Suprapubic skin (tissue), 4 donors: Measurements from ENCODE around the gene SLC24A4.

ENCODE experiments used
- CTCF ChIP-seq, 2 donors: fragments of 200-600 bp in 1 of 2; fragments of 450-650 bp in 1 of 2; sonication (generic) in 1 of 2; IDR thresholded peaks; one replicate each; pipeline ENCODE4 v1.5.1; 2016 to 2019; ENCODE audit warnings: antibody characterized with exemption in 2 of 2, mild to moderate bottlenecking in 1 of 2, moderate library complexity in 1 of 2
- EP300 ChIP-seq: sonication (generic); formaldehyde crosslinking; IDR thresholded peaks from one replicate; pipeline ENCODE4 v1.6.1; 2017; ENCODE audit warnings: antibody characterized with exemption
- POLR2A ChIP-seq, 2 donors: fragments of 450-650 bp; IDR thresholded peaks; one replicate each; pipeline ENCODE4 v1.6.1; 2017; ENCODE audit warnings: antibody characterized with exemption in 2 of 2, mild to moderate bottlenecking in 2 of 2, moderate library complexity in 2 of 2
- POLR2AphosphoS5 ChIP-seq, 3 donors: sonication (generic); formaldehyde crosslinking; IDR thresholded peaks; one replicate each; pipeline ENCODE4 v1.6.1; 2017; ENCODE audit warnings: antibody characterized with exemption in 3 of 3

GRCh38 chr14:92317511-92317910 lies 5.5 kb upstream of the SLC24A4 start:
- TF ChIP-seq CTCF (IDR thresholded peaks at IDR 0.05) = no peak
- no peak for TF ChIP-seq POLR2A (IDR thresholded peaks at IDR 0.05)
- no peak for TF ChIP-seq POLR2AphosphoS5 (IDR thresholded peaks at IDR 0.05)
- TF ChIP-seq EP300 = no peak
